Breast epithelium (tissue), 4 donors: ENCODE results near the gene GNG7. TPM values are rescaled to one million over a fixed set of nuclear protein-coding genes. Genes with fewer than 3 reads are reported as not detected.
"Not testable (repeated sequence)": the region's sequence is repeated elsewhere in the genome, so short reads cannot be mapped to it uniquely, and the experiment has no call there.

Experiments used
- DNase-seq, 2 donors: peaks; one replicate each; pipeline ENCODE4 v3.0.0-alpha.2; 2019; ENCODE audit warnings: low spot score in 2 of 2
- H3K27ac ChIP-seq, 2 donors: fragments of 200-600 bp; sonication (generic) in 1 of 2; one replicate each; pipeline ENCODE4 v1.5.1; 2016 to 2019; ENCODE audit warnings: mild to moderate bottlenecking in 1 of 2
- H3K27me3 ChIP-seq, 2 donors: fragments of 200-600 bp; sonication (generic) in 1 of 2; one replicate each; pipeline versions ENCODE4 v1.5.1 to v1.6.0; 2017 to 2019; ENCODE audit warnings: control low read depth in 1 of 2, mild to moderate bottlenecking in 1 of 2
- H3K36me3 ChIP-seq: fragments of 200-600 bp; one replicate; pipeline ENCODE4 v1.5.1; 2019
- H3K4me1 ChIP-seq, 2 donors: fragments of 200-600 bp; sonication (generic); one replicate each; pipeline ENCODE4 v1.5.1; 2016 to 2019; ENCODE audit warnings: control low read depth in 1 of 2
- H3K4me3 ChIP-seq, 3 donors: fragments of 200-600 bp; sonication (generic); 1 replicate in 2 of 3; 2 replicates in 1 of 3; pipeline ENCODE4 v1.5.1; 2016 to 2019; ENCODE audit warnings: mild to moderate bottlenecking in 3 of 3, moderate library complexity in 2 of 3
- H3K9me3 ChIP-seq, 2 donors: fragments of 200-600 bp; sonication (generic) in 1 of 2; one replicate each; pipeline ENCODE4 v1.5.1; 2016 to 2019; ENCODE audit warnings: control low read depth in 1 of 2
- POLR2A ChIP-seq: fragments of 450-650 bp; IDR thresholded peaks from one replicate; pipeline ENCODE4 v1.6.1; 2016; ENCODE audit warnings: antibody characterized with exemption, mild to moderate bottlenecking, moderate library complexity
- POLR2AphosphoS5 ChIP-seq, 3 donors: sonication (generic); formaldehyde crosslinking; IDR thresholded peaks; one replicate each; pipeline ENCODE4 v1.6.1; 2017; ENCODE audit warnings: antibody characterized with exemption in 3 of 3
- intact Hi-C: fragments of 100-400 bp; cut with DNase I; formaldehyde crosslinking; loops from one replicate; pipeline ENCODE4 v1.15.1; 2023; ENCODE audit warnings: low total_unique reads
- total RNA-seq, 3 donors: library from RNA; depleted of rRNA; stranded (reverse); fragments of >200 nt; gene quantifications; one replicate each; pipeline ENCODE4 v1.1.0, GENCODE V29; 2016
- TF ChIP-seq, protein P1 (sequence below), 3 donors: fragments of 450-650 bp; IDR thresholded peaks; one replicate each; pipeline ENCODE4 v1.5.1; 2016 to 2017; ENCODE audit warnings: antibody characterized with exemption in 3 of 3, mild to moderate bottlenecking in 3 of 3, moderate library complexity in 3 of 3

Gene GNG7
- total RNA-seq, 3 donors from 2014 or later: 1.6 to 7.8 (median 4.3) TPM

GRCh38 chr19:2533072-2533425 is 169.4 kb downstream of the GNG7 start:
- DNase-seq: no peak
- Histone ChIP-seq H3K4me1 (no peaks in the 10 kb centered on the region), H3K27ac (no peak overlapping the region), H3K4me3 (no peak overlapping the region), H3K9me3 (no peaks in the 10 kb centered on the region), H3K36me3 (no peaks in the 10 kb centered on the region), H3K27me3 (no peaks in the 10 kb centered on the region)
- TF ChIP-seq, protein P1, sequence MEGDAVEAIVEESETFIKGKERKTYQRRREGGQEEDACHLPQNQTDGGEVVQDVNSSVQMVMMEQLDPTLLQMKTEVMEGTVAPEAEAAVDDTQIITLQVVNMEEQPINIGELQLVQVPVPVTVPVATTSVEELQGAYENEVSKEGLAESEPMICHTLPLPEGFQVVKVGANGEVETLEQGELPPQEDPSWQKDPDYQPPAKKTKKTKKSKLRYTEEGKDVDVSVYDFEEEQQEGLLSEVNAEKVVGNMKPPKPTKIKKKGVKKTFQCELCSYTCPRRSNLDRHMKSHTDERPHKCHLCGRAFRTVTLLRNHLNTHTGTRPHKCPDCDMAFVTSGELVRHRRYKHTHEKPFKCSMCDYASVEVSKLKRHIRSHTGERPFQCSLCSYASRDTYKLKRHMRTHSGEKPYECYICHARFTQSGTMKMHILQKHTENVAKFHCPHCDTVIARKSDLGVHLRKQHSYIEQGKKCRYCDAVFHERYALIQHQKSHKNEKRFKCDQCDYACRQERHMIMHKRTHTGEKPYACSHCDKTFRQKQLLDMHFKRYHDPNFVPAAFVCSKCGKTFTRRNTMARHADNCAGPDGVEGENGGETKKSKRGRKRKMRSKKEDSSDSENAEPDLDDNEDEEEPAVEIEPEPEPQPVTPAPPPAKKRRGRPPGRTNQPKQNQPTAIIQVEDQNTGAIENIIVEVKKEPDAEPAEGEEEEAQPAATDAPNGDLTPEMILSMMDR (IDR thresholded peaks at IDR 0.05): no peak
- TF ChIP-seq POLR2A (no peak), POLR2AphosphoS5 (IDR thresholded peaks at IDR 0.05) (no peak)
- intact Hi-C loops: no loop called here

DNA sequence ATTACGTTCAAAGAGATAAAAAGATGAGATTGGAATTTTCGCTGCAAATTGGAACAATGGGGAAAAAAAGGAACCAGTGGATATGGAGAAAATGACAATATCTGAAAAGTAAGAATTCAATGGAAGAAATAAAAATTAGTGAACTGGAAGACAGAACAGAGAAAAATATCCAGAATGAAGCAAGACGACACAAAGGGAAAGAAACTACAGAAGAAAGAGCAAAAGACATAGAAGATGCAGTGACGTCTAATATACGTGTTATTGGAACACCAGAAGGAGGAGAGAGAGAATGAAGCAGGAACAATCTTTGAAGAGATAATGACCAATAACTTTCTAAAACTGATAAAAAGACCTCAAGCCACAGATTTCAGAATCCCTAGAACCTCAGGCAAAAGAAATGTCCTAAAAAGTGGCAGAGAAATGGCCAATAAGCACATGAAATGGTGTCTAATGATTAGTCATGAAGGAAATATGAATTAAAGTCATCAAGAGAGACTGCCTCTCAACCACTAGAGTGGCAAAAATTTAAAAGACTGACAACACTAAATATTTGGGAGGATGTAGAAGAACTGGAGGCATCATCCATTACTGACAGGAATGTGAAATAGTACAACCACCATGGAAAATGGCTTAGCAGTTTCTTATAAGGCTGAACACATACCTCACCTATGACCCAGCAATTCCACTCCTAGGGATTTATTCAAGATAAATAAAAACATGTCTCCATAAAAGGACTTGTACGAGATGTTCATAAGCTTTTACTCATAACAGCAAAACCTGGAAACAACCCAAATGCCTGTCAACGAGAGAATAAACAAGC is 170.0 kb downstream of the GNG7 start:
- no peak overlapping the region for H3K4me3 ChIP-seq
- peak overlapping the region in 1 of 2 donors; percentile 57 for H3K27ac ChIP-seq
- TF ChIP-seq POLR2AphosphoS5 (IDR thresholded peaks at IDR 0.05): no peak
- TF ChIP-seq, protein P1 (IDR thresholded peaks at IDR 0.05): no peak
- H3K36me3 ChIP-seq: no peaks in the 10 kb centered on the region
- no peak for DNase-seq
- H3K27me3 ChIP-seq: no peaks in the 10 kb centered on the region
- H3K9me3 ChIP-seq: no peaks in the 10 kb centered on the region
- intact Hi-C loops: no loop called here
- H3K4me1 ChIP-seq: no peaks in the 10 kb centered on the region

DNA sequence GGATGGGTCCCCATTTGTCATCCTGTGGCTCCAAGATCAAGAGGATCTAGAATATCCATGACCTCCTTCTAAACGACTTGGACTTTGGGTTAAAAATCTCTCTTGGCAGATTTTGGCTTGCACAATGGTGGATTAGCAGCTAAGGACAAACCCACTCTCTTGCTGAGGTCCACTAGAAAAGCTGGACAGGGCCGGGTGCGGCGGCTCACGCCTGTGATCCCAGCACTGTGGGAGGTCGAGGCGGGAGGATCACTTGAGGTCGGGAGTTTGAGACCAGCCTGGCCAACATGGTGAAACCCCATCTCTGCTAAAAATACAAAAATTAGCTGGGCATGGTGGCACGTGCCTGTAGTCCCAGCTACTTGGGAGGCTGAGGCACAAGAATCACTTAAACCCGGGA is 172.6 kb downstream of the GNG7 start:
- peak overlapping the region; percentile 83 to 88 for H3K27ac ChIP-seq
- H3K4me1 ChIP-seq, DNase-seq, H3K36me3 ChIP-seq, H3K27me3 ChIP-seq, intact Hi-C loops, H3K4me3 ChIP-seq, H3K9me3 ChIP-seq: not testable (repeated sequence)

GRCh38 chr19:2529473-2529918 is 173.0 kb downstream of the GNG7 start:
- Histone ChIP-seq H3K9me3 (no peaks in the 10 kb centered on the region), H3K36me3 (no peaks in the 10 kb centered on the region), H3K27me3 (no peaks in the 10 kb centered on the region), H3K4me1 (no peaks in the 10 kb centered on the region), H3K27ac (peak overlapping the region; percentile 83 to 88), H3K4me3 (no peak overlapping the region)
- TF ChIP-seq, protein P1 (IDR thresholded peaks at IDR 0.05): no peak
- TF ChIP-seq POLR2AphosphoS5 (IDR thresholded peaks at IDR 0.05) (peak; percentile 24 to 59 (median 40)), POLR2A (no peak)
- peak in 1 of 2 donors; percentile 68 for DNase-seq
- intact Hi-C loops: no loop called here

DNA sequence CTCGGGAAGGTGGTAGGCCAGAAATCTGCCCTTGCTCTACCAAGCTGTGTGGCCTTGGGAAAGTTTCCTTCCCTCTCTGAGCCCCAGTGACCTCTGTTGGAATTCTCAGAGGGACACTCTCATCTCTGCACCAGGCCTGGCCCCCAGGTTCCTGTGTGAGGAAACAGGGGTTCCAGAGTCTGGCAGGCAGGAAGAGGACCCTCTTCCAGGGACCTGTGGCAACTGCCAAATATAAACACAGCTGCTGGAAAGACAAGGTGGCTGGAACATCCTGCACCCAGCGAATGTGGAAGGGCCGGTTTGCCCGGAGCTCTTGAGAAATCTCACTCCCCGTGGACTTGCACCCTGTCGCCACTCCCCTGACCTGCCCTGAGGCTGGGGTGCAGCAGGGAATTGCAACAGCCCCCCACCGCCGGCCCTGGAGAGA is 173.8 kb downstream of the GNG7 start:
- Histone ChIP-seq H3K27ac (peak overlapping the region; percentile 83 to 88), H3K36me3 (no peaks in the 10 kb centered on the region), H3K4me3 (no peak overlapping the region), H3K9me3 (no peaks in the 10 kb centered on the region), H3K4me1 (no peaks in the 10 kb centered on the region), H3K27me3 (no peaks in the 10 kb centered on the region)
- intact Hi-C loops: no loop called here
- peak; percentile 85 to 88 for DNase-seq
- TF ChIP-seq POLR2A (no peak), POLR2AphosphoS5 (IDR thresholded peaks at IDR 0.05) (peak; percentile 21 to 71 (median 44))

- intact Hi-C loops: no loop called here
- no peaks in the 10 kb centered on the region for H3K9me3 ChIP-seq
- H3K4me3 ChIP-seq: no peak overlapping the region
- no peaks in the 10 kb centered on the region for H3K4me1 ChIP-seq
- TF ChIP-seq POLR2A (no peak), POLR2AphosphoS5 (IDR thresholded peaks at IDR 0.05) (no peak)
- TF ChIP-seq, protein P1 (IDR thresholded peaks at IDR 0.05): no peak
- no peaks in the 10 kb centered on the region for H3K27me3 ChIP-seq
- no peak for DNase-seq
- H3K27ac ChIP-seq: peak overlapping the region; percentile 40 to 44
- no peaks in the 10 kb centered on the region for H3K36me3 ChIP-seq
Observed at GRCh38 chr19:2527686-2528085, 174.8 kb downstream of the GNG7 start.
